SU-DHL-6 (cell line): ENCODE results near the gene MYL10.

Experiments used
- H2AFZ ChIP-seq: fragments of 200-600 bp; sonication (generic); 2 replicates; pipeline ENCODE4 v1.6.1; 2014; ENCODE audit warnings: low read depth, mild to moderate bottlenecking, moderate library complexity, mixed read lengths, antibody characterized with exemption, low read length; ENCODE audit not compliant: severe bottlenecking
- H3F3A ChIP-seq: fragments of 200-600 bp; shearing (Covaris generic); 2 replicates; pipeline ENCODE4 v1.6.0; 2016; ENCODE audit warnings: antibody characterized with exemption, mild to moderate bottlenecking; ENCODE audit not compliant: insufficient read depth
- H3K27ac ChIP-seq: fragments of 200-600 bp; sonication (generic); 2 replicates; pipeline ENCODE4 v1.5.1; 2016; ENCODE audit warnings: low read depth, mild to moderate bottlenecking, low read length, moderate library complexity, mixed read lengths
- H3K27me3 ChIP-seq: fragments of 200-600 bp; sonication (generic), shearing (Covaris generic); 2 replicates; pipeline ENCODE4 v1.6.0; 2014; ENCODE audit warnings: mild to moderate bottlenecking, low read length
- H3K36me3 ChIP-seq: fragments of 200-600 bp; sonication (generic); 2 replicates; pipeline ENCODE4 v1.6.1; 2014; ENCODE audit warnings: mild to moderate bottlenecking, low read length, mixed read lengths
- H3K4me2 ChIP-seq: fragments of 300-600, 200-600 bp; shearing (Covaris generic), sonication (generic); 2 replicates; pipeline ENCODE4 v1.6.0; 2014; ENCODE audit warnings: low read length, low read depth, mild to moderate bottlenecking; ENCODE audit not compliant: poor library complexity, severe bottlenecking
- H3K4me3 ChIP-seq: fragments of 200-600 bp; sonication (generic); 2 replicates; pipeline ENCODE4 v1.5.1; 2014; ENCODE audit warnings: antibody characterized with exemption, low read length, mild to moderate bottlenecking, mixed read lengths; ENCODE audit not compliant: insufficient read depth, poor library complexity, severe bottlenecking
- H3K79me2 ChIP-seq: fragments of 200-600 bp; sonication (generic); 2 replicates; pipeline ENCODE4 v1.6.1; 2014; ENCODE audit warnings: mild to moderate bottlenecking, low read length, moderate library complexity; ENCODE audit not compliant: insufficient read depth
- H3K9ac ChIP-seq: fragments of 200-600 bp; sonication (generic); 2 replicates; pipeline ENCODE4 v1.7.0; 2014; ENCODE audit warnings: mild to moderate bottlenecking, low read length
- H3K9me2 ChIP-seq: fragments of 200-600 bp; sonication (generic); replicated peaks from 2 replicates; pipeline ENCODE4 v1.6.1; 2014; ENCODE audit warnings: low read length; ENCODE audit not compliant: insufficient read depth
- H3K9me3 ChIP-seq: fragments of 200-600 bp; sonication (generic); 2 replicates; pipeline ENCODE4 v1.6.1; 2014; ENCODE audit warnings: low read length, mixed read lengths; ENCODE audit not compliant: insufficient read depth
- H4K20me1 ChIP-seq: fragments of 200-600 bp; sonication (generic); 2 replicates; pipeline ENCODE4 v1.6.1; 2014; ENCODE audit warnings: low read depth, mild to moderate bottlenecking, antibody characterized with exemption, low read length, moderate library complexity, mixed read lengths
- CTCF ChIP-seq: fragments of 200-600 bp; sonication (generic); IDR thresholded peaks from one replicate; pipeline ENCODE4 v1.5.1; 2017; ENCODE audit warnings: antibody characterized with exemption, mild to moderate bottlenecking, low read length, moderate library complexity; ENCODE audit not compliant: insufficient read depth, poor library complexity, severe bottlenecking
- EZH2phosphoT487 ChIP-seq: fragments of 200-600 bp; sonication (generic), shearing (Covaris generic); conservative IDR thresholded peaks from 2 replicates; pipeline ENCODE4 v1.6.1; 2018; ENCODE audit warnings: mild to moderate bottlenecking, antibody characterized with exemption, low read length, moderate library complexity, mixed read lengths

MYL10 gene

DNA sequence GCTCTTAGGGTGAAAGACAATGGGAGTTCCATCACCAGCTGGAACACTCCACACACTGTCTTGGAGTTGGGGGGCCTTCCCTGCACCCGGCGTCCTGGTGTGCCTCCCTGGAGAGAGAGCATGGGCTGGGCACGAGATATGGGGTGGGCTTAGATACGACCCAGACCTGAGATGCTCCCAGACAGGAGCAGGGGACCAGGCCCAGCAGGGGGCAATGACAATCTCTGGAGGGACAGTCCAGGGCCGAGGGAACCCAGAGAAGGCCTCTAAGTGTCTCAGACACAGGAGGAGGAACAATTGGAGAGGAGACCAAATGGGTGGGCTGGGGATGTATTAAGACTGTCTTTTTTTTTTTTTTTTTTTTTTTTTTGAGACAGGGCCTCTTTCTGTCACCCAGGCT lies 40.0 kb downstream of the MYL10 start:
- H3K79me2 ChIP-seq: no peaks in the 10 kb centered on the region
- H3K9me3 ChIP-seq: no peaks in the 10 kb centered on the region
- H3K4me3 ChIP-seq: no peak overlapping the region
- no peak overlapping the region for H2AFZ ChIP-seq
- H3K27me3 ChIP-seq: no peaks in the 10 kb centered on the region
- no peaks in the 10 kb centered on the region for H3K36me3 ChIP-seq
- TF ChIP-seq EZH2phosphoT487 (no peak), CTCF (no peak)
- no peak overlapping the region for H3K4me2 ChIP-seq
- H4K20me1 ChIP-seq: no peaks in the 10 kb centered on the region
- no peak overlapping the region for H3K9ac ChIP-seq
- no peak overlapping the region for H3K27ac ChIP-seq
- no peaks in the 10 kb centered on the region for H3K9me2 ChIP-seq
- no peaks in the 10 kb centered on the region for H3F3A ChIP-seq

GRCh38 chr7:101588131-101588935 lies 40.8 kb downstream of the MYL10 start:
- Histone ChIP-seq H3K9ac (no peak overlapping the region), H3K9me2 (no peaks in the 10 kb centered on the region), H3K27me3 (no peaks in the 10 kb centered on the region), H2AFZ (no peak overlapping the region), H3K9me3 (no peaks in the 10 kb centered on the region), H3F3A (no peaks in the 10 kb centered on the region), H3K36me3 (no peaks in the 10 kb centered on the region), H3K4me2 (no peak overlapping the region), H3K79me2 (no peaks in the 10 kb centered on the region), H4K20me1 (no peaks in the 10 kb centered on the region), H3K27ac (no peak overlapping the region), H3K4me3 (no peak overlapping the region)
- no peak for TF ChIP-seq EZH2phosphoT487
- TF ChIP-seq CTCF: no peak

DNA sequence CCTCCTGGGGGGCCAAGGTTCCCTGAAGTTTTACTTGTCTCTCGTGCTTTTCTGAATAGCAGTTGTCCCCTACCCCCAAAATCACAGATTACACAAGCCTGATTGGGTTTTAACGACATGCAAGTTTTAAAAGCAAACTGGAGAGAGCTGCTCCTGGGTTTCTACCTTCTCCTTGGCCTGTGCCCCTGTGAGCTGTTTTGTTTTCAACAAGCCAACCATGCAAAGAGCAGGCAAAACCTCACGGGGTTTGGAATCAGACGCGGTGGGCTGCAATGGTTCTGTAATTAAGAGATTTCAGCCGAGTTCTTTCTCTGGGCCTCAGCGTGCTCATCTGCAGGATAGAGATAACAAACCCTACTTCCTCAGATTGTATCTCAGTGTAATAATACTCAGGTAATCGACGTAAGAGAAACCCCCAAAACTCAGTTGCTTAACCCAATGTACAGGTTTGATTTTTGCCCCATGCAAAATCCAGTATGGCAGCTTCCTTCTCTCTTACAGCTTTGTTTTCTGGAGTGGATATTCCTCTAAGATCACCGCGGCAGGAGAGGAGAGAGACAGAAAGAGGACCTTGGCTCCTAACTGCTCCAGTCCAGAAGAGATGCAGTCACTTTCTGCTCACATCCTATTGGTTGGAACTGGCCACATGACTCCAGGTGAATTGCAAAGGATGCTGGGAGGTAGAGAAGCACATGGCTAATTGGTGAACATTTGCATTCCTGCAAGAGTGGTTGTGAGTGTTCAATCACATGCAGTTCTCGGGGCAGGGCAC lies 42.0 kb downstream of the MYL10 start:
- H3K4me3 ChIP-seq: no peak overlapping the region
- H3K27ac ChIP-seq: no peak overlapping the region
- no peak overlapping the region for H3K4me2 ChIP-seq
- H3K9ac ChIP-seq: no peak overlapping the region
- TF ChIP-seq EZH2phosphoT487 (no peak), CTCF (no peak)
- H3K9me3 ChIP-seq: no peaks in the 10 kb centered on the region
- H3K79me2 ChIP-seq: no peaks in the 10 kb centered on the region
- H3F3A ChIP-seq: no peaks in the 10 kb centered on the region
- no peaks in the 10 kb centered on the region for H3K9me2 ChIP-seq
- H3K36me3 ChIP-seq: no peaks in the 10 kb centered on the region
- H4K20me1 ChIP-seq: no peaks in the 10 kb centered on the region
- H2AFZ ChIP-seq: peak overlapping the region; percentile 8
- no peaks in the 10 kb centered on the region for H3K27me3 ChIP-seq
